Measurements from ENCODE around the gene ING4. TPM values are rescaled to one million over a fixed set of nuclear protein-coding genes. Genes with fewer than 3 reads are reported as not detected.

ING4 gene
- polyA plus RNA-seq, 5 donors = 89.5 to 116 (median 109) TPM

DNA sequence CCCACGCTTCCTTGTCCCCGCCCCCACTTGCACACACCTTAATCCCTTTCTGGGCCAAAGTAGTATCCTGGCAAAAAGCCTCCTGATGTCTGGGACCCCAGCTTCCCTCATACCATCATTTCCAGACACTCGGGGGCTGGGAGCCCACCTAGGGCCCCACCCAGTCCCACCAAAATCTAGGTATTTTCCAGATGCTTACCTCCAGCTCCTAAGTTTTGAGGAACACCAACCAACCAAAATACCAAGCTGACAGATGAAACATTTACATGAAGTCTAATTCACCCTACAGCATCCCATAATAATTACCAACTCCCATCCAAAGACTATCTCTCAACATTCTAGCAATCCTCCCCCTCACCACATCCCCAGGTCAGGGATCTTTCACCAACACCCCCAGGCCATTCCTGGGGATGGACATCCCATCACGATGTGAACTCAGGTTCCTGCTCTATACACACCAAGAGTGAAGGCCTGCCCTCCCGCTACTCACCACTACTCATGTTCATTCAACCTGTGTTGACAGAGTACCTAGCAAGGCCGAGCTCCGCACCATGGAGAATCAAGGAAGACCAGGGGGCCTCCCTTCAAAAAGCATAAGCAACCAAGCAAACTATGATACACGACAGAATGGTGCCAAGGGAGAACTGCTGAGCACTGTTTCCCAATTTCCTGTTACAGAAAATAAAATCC is 54.2 kb downstream of the ING4 start:
- DNase-seq = no peak

GRCh38 chr12:6607751-6608591 is 54.9 kb downstream of the ING4 start:
- peak; percentile 82 to 86 for DNase-seq

DNA sequence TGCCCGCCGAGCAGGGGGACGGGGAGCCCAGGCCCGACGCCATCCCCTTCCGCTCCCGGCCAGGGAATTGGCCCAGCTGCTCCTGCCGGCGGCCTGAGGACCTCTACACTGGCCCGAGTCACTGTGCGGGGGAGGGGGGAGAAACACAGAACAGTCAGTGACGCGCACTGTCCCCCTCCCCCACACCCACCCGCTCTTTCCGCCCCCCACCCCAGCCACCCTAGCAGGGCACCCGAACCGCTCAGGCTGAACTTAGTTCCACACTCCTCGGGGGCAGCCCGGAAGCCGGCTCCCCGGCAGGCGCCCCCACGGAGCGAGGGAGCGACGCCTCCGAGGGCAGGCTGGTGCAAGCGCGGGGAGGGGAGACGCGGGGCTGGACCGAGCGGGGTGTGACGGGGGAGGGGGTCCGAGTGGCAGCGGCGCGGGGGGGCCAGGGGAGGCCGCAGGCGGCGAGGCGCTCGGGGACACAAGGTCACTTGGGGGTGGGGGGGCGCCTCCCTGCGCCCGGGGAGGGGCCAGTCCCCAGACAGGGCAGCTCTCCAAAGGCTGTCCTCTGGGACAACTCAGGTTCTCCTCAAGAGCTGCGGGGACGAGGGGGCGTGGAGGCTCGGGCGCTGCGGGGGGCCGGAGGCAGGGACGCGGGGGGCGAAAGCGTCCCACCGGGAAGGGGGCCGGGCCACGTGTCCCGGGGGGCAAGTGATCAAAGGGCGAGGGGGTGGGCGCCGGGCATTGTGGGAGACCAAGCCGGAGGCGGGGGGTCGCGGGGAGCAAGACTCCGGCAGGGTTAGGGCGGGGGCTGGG is 56.4 kb downstream of the ING4 start:
- peak in 1 of 2 donors; percentile 39 for DNase-seq

DNA sequence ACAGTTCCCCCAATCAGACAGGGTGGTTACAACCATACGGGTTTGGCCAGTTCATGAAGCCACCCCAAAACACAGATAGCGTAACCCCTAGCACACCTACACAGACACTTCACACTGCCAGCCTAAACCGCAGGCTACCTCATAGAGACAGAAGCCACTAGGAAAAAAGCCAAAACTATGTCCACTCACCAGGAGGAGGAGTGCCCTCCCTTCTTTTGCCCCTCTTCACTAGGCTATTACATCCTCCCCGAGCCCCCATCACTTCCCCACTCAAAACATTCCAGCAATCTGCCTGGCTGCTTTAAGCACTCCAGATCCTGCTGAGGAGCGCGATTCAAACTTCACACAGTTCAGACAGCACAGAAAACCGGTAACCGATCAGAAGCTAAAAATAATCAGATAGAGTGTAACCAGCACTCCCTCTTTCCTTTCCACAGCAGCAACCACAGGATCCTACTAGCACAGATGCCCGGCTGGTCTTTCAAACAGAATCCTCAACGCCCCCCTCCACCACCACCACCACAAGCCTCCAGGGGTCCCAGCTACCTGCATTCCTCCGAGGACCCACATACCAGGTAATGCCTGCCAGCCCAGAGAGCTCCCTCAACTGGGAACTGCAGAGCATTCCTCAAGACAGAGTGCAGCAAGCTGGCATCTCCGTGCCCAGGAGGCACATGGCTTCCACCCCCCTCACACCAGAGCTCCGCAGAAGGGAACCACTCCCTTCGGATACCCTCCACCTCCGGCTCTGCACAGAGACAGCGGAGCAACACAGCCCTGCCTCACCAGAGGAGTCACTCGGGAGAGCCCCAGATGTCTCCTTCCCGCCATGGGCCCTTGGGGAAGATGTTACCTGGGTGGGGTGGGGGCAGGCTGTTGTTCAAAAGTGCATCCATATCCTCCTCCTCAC is 57.2 kb downstream of the ING4 start:
- no peak for DNase-seq

- no peak for DNase-seq
Observed at GRCh38 chr12:6604259-6605029, 58.5 kb downstream of the ING4 start.

DNA sequence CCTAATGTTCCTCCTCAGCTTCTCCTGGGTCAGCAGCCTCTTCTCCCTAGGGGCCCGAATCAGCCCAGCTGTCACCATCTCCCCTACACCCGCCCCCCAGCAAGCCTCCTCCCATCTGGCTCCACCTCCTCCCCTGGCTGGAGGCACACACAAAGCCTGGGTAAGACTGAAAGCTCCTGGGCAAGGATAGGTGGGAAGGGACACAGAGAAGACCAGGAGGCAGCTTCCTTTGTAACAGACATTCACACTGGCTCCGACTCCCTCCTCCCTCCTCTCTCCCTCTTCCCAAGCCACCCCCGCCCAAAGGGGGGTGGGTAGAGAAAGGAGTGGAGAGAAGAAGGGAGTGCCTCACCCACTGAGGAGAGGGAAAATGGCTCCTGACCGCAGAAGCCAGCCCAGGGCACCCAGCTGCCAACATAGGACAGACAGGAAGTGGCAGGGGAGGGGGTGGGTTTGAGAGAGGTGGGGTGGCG is 59.8 kb downstream of the ING4 start:
- DNase-seq = no peak

DNA sequence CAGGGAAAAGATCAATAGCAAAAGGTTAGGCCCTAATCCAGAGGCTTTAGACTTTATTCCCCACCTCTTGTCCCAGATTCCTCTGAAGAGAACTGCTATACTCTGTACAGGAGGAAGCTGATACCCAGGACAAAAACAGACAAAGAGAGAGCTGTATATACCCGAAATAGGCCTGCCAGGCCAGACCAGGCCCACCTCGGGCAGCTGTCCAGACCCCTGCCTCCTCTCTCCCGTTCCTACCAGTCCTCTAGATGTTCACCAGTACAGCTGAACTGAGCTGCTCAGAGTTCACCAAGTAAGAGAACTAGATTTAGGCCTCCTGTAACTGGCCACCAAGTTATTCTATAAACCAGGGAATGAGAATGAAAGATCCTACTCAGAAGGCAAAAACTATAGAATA is 60.4 kb downstream of the ING4 start:
- DNase-seq = no peak

Other genes with a start within 250 kb of the ING4 start
- 1 to 10 TPM; 1.2 to 2.9 (median 1.7) TPM for gene CD27, start 218.2 kb downstream of the ING4 start, polyA plus RNA-seq (ENCODE audit: insufficient read depth in 1 of 5, insufficient read length in 5 of 5, low replicate concordance in 1 of 5)
- gene TAPBPL, start 211.1 kb downstream of the ING4 start, polyA plus RNA-seq (ENCODE audit: insufficient read depth in 1 of 5, insufficient read length in 5 of 5, low replicate concordance in 1 of 5) = 10 to 100 TPM; 16.6 to 26.9 (median 20.3) TPM
- gene VAMP1, start 192.4 kb downstream of the ING4 start, polyA plus RNA-seq (ENCODE audit: insufficient read depth in 1 of 5, insufficient read length in 5 of 5, low replicate concordance in 1 of 5) = 10 to 100 TPM; 16.0 to 23.2 (median 19.1) TPM
- gene MRPL51, start 169.9 kb downstream of the ING4 start, polyA plus RNA-seq (ENCODE audit: insufficient read depth in 1 of 5, insufficient read length in 5 of 5, low replicate concordance in 1 of 5) = 100 to 1,000 TPM; 145 to 169 (median 167) TPM
- 10 to 100 TPM; 51.0 to 88.5 (median 61.7) TPM for gene NCAPD2, start 169.0 kb downstream of the ING4 start, polyA plus RNA-seq (ENCODE audit: insufficient read depth in 1 of 5, insufficient read length in 5 of 5, low replicate concordance in 1 of 5)
- 1,000 to 10,000 TPM; 1,481 to 1,953 (median 1,592) TPM for gene GAPDH, start 128.6 kb downstream of the ING4 start, polyA plus RNA-seq (ENCODE audit: insufficient read depth in 1 of 5, insufficient read length in 5 of 5, low replicate concordance in 1 of 5)
- gene IFFO1, start 107.1 kb downstream of the ING4 start, polyA plus RNA-seq (ENCODE audit: insufficient read depth in 1 of 5, insufficient read length in 5 of 5, low replicate concordance in 1 of 5) = 10 to 100 TPM; 12.9 to 24.3 (median 18.4) TPM
- gene NOP2, start 94.8 kb downstream of the ING4 start, polyA plus RNA-seq (ENCODE audit: insufficient read depth in 1 of 5, insufficient read length in 5 of 5, low replicate concordance in 1 of 5) = 10 to 100 TPM; 18.2 to 36.6 (median 24.3) TPM
- gene CHD4, start 55.7 kb downstream of the ING4 start, polyA plus RNA-seq (ENCODE audit: insufficient read depth in 1 of 5, insufficient read length in 5 of 5, low replicate concordance in 1 of 5) = 100 to 1,000 TPM; 196 to 268 (median 221) TPM
- 1 to 10 TPM; 1.3 to 2.1 (median 1.3) TPM for gene LPAR5, start 27.2 kb downstream of the ING4 start, polyA plus RNA-seq (ENCODE audit: insufficient read depth in 1 of 5, insufficient read length in 5 of 5, low replicate concordance in 1 of 5)
- 1 to 10 TPM; 5.5 to 7.4 (median 6.5) TPM for gene ACRBP, start 15.7 kb downstream of the ING4 start, polyA plus RNA-seq (ENCODE audit: insufficient read depth in 1 of 5, insufficient read length in 5 of 5, low replicate concordance in 1 of 5)
- 10 to 100 TPM; 79.4 to 98.5 (median 86.1) TPM for gene ZNF384, start 26.3 kb upstream of the ING4 start, polyA plus RNA-seq (ENCODE audit: insufficient read depth in 1 of 5, insufficient read length in 5 of 5, low replicate concordance in 1 of 5)
- gene PIANP, start 37.7 kb upstream of the ING4 start, polyA plus RNA-seq (ENCODE audit: insufficient read depth in 1 of 5, insufficient read length in 5 of 5, low replicate concordance in 1 of 5) = 10 to 100 TPM in 1 of 5 donors, 1 to 10 TPM in 4; 5.2 to 10.4 (median 6.7) TPM
- gene COPS7A, start 60.9 kb upstream of the ING4 start, polyA plus RNA-seq (ENCODE audit: insufficient read depth in 1 of 5, insufficient read length in 5 of 5, low replicate concordance in 1 of 5) = 10 to 100 TPM; 48.4 to 59.1 (median 56.3) TPM
- 100 to 1,000 TPM; 147 to 203 (median 179) TPM for gene MLF2, start 90.0 kb upstream of the ING4 start, polyA plus RNA-seq (ENCODE audit: insufficient read depth in 1 of 5, insufficient read length in 5 of 5, low replicate concordance in 1 of 5)
- gene PTMS, start 103.2 kb upstream of the ING4 start, polyA plus RNA-seq (ENCODE audit: insufficient read depth in 1 of 5, insufficient read length in 5 of 5, low replicate concordance in 1 of 5) = 1,000 to 10,000 TPM in 1 of 5 donors, 100 to 1,000 TPM in 4; 621 to 1,050 (median 719) TPM
- 1 to 10 TPM; 1.3 to 2.9 (median 1.7) TPM for gene LAG3, start 109.4 kb upstream of the ING4 start, polyA plus RNA-seq (ENCODE audit: insufficient read depth in 1 of 5, insufficient read length in 5 of 5, low replicate concordance in 1 of 5)
- 100 to 1,000 TPM in 1 of 5 donors, 10 to 100 TPM in 4; 73.5 to 108 (median 89.3) TPM for gene CD4, start 126.4 kb upstream of the ING4 start, polyA plus RNA-seq (ENCODE audit: insufficient read depth in 1 of 5, insufficient read length in 5 of 5, low replicate concordance in 1 of 5)
- 10 to 100 TPM in 4 of 5 donors, 1 to 10 TPM in 1; 7.1 to 17.0 (median 12.1) TPM for gene GPR162, start 158.7 kb upstream of the ING4 start, polyA plus RNA-seq (ENCODE audit: insufficient read depth in 1 of 5, insufficient read length in 5 of 5, low replicate concordance in 1 of 5)
- gene P3H3, start 165.3 kb upstream of the ING4 start, polyA plus RNA-seq (ENCODE audit: insufficient read depth in 1 of 5, insufficient read length in 5 of 5, low replicate concordance in 1 of 5) = 10 to 100 TPM; 14.5 to 40.9 (median 21.7) TPM
- 1 to 10 TPM; 3.5 to 8.4 (median 6.0) TPM for gene GNB3, start 177.8 kb upstream of the ING4 start, polyA plus RNA-seq (ENCODE audit: insufficient read depth in 1 of 5, insufficient read length in 5 of 5, low replicate concordance in 1 of 5)
- gene CDCA3, start 188.2 kb upstream of the ING4 start, polyA plus RNA-seq (ENCODE audit: insufficient read depth in 1 of 5, insufficient read length in 5 of 5, low replicate concordance in 1 of 5) = 10 to 100 TPM; 23.4 to 69.1 (median 38.0) TPM
- gene USP5, start 189.0 kb upstream of the ING4 start, polyA plus RNA-seq (ENCODE audit: insufficient read depth in 1 of 5, insufficient read length in 5 of 5, low replicate concordance in 1 of 5) = 10 to 100 TPM; 46.9 to 65.2 (median 53.2) TPM
- 100 to 1,000 TPM; 420 to 565 (median 460) TPM for gene TPI1, start 204.4 kb upstream of the ING4 start, polyA plus RNA-seq (ENCODE audit: insufficient read depth in 1 of 5, insufficient read length in 5 of 5, low replicate concordance in 1 of 5)
- gene SPSB2, start 210.2 kb upstream of the ING4 start, polyA plus RNA-seq (ENCODE audit: insufficient read depth in 1 of 5, insufficient read length in 5 of 5, low replicate concordance in 1 of 5) = 10 to 100 TPM in 1 of 5 donors, 1 to 10 TPM in 4; 4.1 to 17.1 (median 5.6) TPM
- gene LRRC23, start 241.7 kb upstream of the ING4 start, polyA plus RNA-seq (ENCODE audit: insufficient read depth in 1 of 5, insufficient read length in 5 of 5, low replicate concordance in 1 of 5) = 10 to 100 TPM; 14.1 to 34.8 (median 26.6) TPM